Lower leg skin (tissue), 4 donors: Measurements from ENCODE around the gene MPL. TPM values are rescaled to one million over a fixed set of nuclear protein-coding genes. Genes with fewer than 3 reads are reported as not detected.

Experiments
- DNase-seq, 2 donors: peaks; one replicate each; pipeline ENCODE4 v3.0.0-alpha.2; 2019; ENCODE audit warnings: low spot score in 2 of 2
- H3K4me3 ChIP-seq: fragments of 200-600 bp; sonication (generic); 2 replicates; pipeline ENCODE4 v1.5.1; 2017; ENCODE audit warnings: mild to moderate bottlenecking, low read depth; ENCODE audit not compliant: poor library complexity, severe bottlenecking
- CTCF ChIP-seq, 3 donors: fragments of 450-650 bp; IDR thresholded peaks; one replicate each; pipeline ENCODE4 v1.5.1; 2016; ENCODE audit warnings: antibody characterized with exemption in 3 of 3, mild to moderate bottlenecking in 3 of 3, moderate library complexity in 2 of 3
- POLR2A ChIP-seq, 2 donors: fragments of 450-650 bp; IDR thresholded peaks; one replicate each; pipeline ENCODE4 v1.6.1; 2016 to 2017; ENCODE audit warnings: antibody characterized with exemption in 2 of 2, mild to moderate bottlenecking in 1 of 2, moderate library complexity in 1 of 2
- WGBS, 2 donors: methylation state at CpG; one replicate each; pipeline ENCODE4 v1.1.5; 2018; 5-methylcytosine and 5-hydroxymethylcytosine counted together
- intact Hi-C: fragments of 100-400 bp; cut with DNase I; formaldehyde crosslinking; loops from one replicate; pipeline ENCODE4 v1.15.0; 2023; ENCODE audit warnings: low total_unique reads
- total RNA-seq, 4 donors: library from RNA; depleted of rRNA; stranded (reverse); fragments of >200 nt; gene quantifications; one replicate each; pipeline ENCODE4 v1.1.0, GENCODE V29; 2016

Gene MPL
- total RNA-seq, 4 donors from 2014 or later, result 0.15 TPM; not detected in 3

- DNase-seq, result no peak
- no peak overlapping the region for H3K4me3 ChIP-seq
These were observed 32.8 kb upstream of the MPL start for GRCh38 chr1:43304771-43305300.

GRCh38 chr1:43305461-43305860 is 32.2 kb upstream of the MPL start:
- intact Hi-C loops, result no loop called here
- TF ChIP-seq POLR2A (IDR thresholded peaks at IDR 0.05), result no peak
- TF ChIP-seq CTCF (IDR thresholded peaks at IDR 0.05), result no peak

More at GRCh38 chr1:43304771-43305300, 32.8 kb upstream of the MPL start:
- WGBS, 2 donors, result 92 to 93% methylated on average over 46 of the region's 46 CpGs
- intact Hi-C loops, result no loop called here
- TF ChIP-seq CTCF (IDR thresholded peaks at IDR 0.05), result no peak
- TF ChIP-seq POLR2A (IDR thresholded peaks at IDR 0.05), result no peak

GRCh38 chr1:43305926-43306687 is 31.5 kb upstream of the MPL start:
- H3K4me3 ChIP-seq, result no peak overlapping the region
- DNase-seq, result no peak
- TF ChIP-seq CTCF (IDR thresholded peaks at IDR 0.05) (no peak), POLR2A (IDR thresholded peaks at IDR 0.05) (no peak)
- intact Hi-C loops, result no loop called here
- 87 to 88% methylated on average over 6 of the region's 6 CpGs for WGBS, 2 donors

More at GRCh38 chr1:43305461-43305860, 32.2 kb upstream of the MPL start:
- no peak overlapping the region for H3K4me3 ChIP-seq
- no peak for DNase-seq
- WGBS, 2 donors, result 70 to 93% methylated on average over 3 of the region's 3 CpGs

GRCh38 chr1:43306688-43307457 is 30.7 kb upstream of the MPL start:
- intact Hi-C loops, result no loop called here
- DNase-seq, result no peak
- 83 to 87% methylated on average over 15 to 17 of the region's 17 CpGs for WGBS, 2 donors
- TF ChIP-seq POLR2A (IDR thresholded peaks at IDR 0.05) (no peak), CTCF (IDR thresholded peaks at IDR 0.05) (no peak)
- no peak overlapping the region for H3K4me3 ChIP-seq

- 88 to 95% methylated on average over 8 of the region's 9 CpGs for WGBS, 2 donors
- TF ChIP-seq POLR2A (IDR thresholded peaks at IDR 0.05) (no peak), CTCF (IDR thresholded peaks at IDR 0.05) (no peak)
- H3K4me3 ChIP-seq, result no peak overlapping the region
- no peak for DNase-seq
- intact Hi-C loops, result no loop called here
These were observed 30.0 kb upstream of the MPL start for GRCh38 chr1:43307458-43308158.
